GM19023 (cell line): ENCODE results near the gene ZBTB21.
"Not testable (repeated sequence)": the region's sequence is repeated elsewhere in the genome, so short reads cannot be mapped to it uniquely, and the experiment has no call there.

Experiments used
- ATAC-seq: cut with Tn5 transposase; IDR thresholded peaks from one replicate; pipeline ENCODE4 v1.9.1; 2021; ENCODE audit warnings: mild to moderate bottlenecking, moderate library complexity; ENCODE audit not compliant: unreplicated experiment

The ZBTB21 gene

DNA sequence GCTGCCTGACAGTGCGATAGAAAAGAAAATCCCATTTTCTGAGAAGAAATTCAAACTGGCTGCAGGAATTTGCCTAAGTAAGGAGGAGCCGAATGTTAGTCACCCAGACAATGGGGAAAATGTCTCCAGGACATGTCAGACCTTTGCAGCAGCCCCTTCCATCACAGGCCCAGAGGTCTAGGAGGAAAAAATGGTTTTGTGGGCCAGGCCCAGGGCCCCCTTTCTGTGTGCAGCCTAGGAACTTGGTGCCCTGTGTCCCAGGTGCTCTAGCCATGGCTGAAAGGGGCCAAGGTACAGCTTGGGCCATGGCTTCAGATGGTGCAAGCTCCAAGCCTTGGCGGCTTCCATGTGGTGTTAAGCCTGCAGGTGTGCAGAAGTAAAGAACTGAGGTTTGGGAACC lies 14.6 kb downstream of the ZBTB21 start:
- ATAC-seq, result no peak

DNA sequence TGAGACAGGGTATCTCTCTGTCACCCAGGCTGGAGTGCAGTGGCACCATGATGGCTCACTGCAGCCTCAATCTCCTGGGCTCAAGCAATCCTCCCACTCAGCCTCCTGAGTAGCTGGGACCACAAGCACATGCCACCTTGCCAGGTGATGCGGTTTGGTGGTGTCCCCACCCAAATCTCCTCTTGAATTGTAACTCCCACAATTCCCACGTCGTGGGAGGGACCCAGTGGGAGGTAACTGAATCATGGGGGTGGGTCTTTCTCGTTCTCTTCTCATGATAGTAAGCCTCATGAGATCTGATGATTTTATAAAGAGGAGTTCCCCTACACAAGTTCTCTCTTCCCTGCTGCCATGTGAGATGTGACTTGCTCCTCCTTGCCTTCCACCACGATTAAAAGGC lies 15.5 kb downstream of the ZBTB21 start:
- not testable (repeated sequence) for ATAC-seq

DNA sequence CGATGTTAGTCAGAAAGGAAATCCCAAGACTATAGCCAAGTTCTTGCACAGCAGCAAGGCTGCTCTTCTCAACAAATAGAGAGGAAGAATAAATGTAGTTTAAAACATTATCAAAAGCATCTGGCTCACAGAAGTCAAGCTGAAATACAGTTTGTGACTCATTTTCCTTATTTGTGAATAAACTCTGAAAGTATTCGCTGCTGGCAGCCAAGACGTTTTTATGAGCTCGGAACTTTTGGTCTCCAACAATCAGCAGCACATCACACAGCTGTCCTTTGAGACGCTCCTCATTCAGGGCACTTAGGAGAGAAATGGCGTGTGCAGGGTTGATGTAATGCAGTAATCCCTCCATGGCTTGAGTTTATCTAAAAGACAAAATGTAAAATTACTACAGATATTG lies 16.4 kb downstream of the ZBTB21 start:
- ATAC-seq, result no peak

DNA sequence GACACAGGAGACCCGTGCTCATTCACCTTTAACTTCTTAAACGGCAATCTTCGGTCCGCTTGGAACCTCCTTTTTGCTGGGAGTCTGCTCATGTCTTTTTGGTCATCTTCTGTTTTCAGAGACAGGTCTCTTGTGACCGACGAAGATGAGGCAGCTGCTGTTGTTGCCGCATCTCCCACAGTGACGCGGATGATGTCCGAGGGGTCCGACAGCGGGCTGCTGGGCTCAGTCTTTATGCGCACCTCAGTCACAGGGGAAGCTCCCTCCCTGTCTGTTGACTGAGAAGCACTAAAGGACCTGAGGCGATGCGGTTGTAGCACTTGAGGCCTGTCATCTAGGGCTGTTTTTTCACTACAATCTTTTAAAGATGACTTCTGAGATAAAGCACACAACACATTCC lies 17.6 kb downstream of the ZBTB21 start:
- ATAC-seq, result no peak

DNA sequence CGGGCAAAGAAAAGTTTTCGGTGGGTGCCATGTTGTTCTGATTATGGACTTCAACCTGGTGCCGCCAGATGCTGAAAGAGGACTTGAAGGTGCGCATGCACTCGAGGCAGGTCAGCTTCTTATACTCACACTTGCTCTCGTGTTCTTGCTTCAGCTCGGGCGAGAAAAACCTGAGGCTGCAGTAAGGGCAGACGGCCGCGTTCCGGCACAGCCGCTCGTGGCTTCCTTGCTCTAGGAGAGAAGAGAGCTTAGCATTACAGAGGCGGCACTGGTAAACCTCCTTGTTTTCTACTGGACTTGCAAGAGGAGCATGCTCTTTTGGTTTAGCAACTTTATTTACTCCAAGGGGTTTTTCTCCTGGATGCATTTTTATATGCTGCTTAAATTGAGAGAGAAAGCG lies 18.5 kb downstream of the ZBTB21 start:
- no peak for ATAC-seq

DNA sequence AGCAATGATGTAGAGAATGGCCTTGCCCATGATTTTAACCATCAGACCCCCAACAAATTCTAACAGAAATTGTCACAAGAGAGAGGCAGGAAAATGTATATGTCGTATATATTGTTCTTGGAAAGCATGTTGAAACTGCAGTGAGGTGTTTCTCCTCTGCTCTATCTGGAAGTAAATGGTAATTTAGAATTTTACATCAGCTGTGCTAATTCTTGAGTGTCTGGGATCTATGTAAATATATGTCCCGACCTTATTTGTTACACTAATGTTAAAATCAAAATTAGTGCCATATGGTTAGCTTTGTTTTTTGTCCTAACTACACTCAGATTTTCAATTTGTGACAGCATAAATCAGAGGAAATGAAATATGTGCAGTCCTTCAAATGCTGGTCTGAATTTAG lies 20.5 kb downstream of the ZBTB21 start:
- no peak for ATAC-seq

DNA sequence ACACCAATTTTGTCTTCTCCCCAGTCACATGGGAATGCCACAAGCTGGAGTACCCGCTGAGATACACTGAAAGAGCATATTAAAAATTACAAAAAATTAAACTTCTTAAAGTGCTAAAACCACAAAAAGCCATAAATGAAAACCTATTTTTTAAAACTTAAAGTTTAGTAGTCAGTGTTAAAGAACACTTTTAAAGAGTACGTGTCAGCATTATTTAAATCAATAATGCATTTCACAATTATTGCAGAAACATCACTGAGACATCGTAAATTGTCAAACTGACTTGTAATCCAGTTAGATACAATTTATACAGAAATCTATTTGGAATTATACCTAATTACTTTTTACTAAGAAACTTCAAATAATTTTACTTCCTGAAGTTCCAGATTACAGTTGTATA lies 22.9 kb downstream of the ZBTB21 start:
- ATAC-seq, result no peak

DNA sequence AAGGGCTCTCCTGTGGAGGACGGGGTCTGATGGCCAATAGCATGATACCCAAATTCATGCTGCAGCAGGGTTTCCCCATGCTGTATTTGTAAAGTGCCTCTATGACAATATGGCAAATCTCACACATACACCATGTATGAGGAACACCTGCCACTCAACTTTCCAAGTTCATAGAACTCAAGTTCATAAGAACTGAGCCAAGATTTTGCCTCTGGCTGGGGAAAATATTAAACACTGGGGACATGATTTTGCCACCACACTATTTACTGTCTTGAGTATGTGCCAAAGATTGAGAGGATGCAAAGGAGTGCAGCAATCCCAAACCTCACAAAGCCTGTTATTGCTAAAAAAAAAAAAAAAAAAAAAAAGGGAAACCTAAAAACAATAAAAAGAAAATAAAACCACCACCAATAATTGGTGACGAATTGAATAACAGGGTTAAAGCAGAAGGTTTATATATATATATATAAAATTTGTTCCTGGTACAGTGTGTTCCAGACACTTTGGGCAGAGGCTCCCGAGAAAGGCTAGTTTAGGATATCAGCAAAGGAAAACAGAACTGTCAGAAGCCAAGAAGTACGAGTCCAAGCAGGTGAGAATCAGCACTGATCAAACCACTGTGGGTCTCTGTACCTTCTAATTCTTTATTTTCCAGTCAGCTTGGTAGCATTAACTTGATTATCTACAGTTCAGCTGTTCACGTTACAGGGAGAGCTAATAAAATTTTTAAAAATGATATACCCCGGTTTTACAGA lies 24.3 kb downstream of the ZBTB21 start:
- no peak for ATAC-seq

DNA sequence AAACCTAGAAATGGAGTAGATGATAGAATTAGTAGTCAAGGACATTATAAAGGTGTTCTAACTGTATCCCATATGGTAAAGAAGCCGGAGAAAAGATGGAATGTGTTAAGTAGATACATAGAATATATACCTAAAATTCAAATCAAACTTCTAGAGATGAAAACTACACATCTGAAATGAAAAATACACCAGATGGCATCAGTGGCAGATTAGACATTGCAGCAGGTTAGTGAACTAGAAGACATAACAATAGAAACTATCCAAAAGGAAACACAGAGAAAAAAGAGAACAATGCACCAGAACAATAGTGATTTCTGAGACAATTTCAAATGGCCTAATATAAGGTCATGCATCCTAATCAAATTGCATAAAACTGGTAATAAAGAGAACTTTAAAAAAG lies 26.9 kb downstream of the ZBTB21 start:
- ATAC-seq, result no peak

DNA sequence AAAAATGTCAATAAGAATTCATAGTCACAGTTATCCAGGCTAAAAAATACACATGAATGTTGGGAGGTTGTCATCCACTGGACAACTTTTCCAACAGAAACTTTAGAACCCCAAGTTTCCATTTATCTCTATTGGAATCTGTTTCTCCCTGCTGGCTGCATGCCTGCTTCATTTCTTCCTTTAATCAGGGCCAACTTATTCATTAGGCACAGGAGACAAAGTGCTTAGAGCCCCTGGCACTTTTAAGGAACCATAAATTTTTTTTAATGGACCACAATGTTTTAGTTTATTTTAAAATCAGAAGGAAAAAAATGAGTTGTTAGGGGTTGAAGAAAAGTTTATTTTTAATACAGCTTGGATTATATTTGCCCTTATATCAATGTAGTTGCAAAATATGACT lies 29.6 kb downstream of the ZBTB21 start:
- ATAC-seq, result no peak

DNA sequence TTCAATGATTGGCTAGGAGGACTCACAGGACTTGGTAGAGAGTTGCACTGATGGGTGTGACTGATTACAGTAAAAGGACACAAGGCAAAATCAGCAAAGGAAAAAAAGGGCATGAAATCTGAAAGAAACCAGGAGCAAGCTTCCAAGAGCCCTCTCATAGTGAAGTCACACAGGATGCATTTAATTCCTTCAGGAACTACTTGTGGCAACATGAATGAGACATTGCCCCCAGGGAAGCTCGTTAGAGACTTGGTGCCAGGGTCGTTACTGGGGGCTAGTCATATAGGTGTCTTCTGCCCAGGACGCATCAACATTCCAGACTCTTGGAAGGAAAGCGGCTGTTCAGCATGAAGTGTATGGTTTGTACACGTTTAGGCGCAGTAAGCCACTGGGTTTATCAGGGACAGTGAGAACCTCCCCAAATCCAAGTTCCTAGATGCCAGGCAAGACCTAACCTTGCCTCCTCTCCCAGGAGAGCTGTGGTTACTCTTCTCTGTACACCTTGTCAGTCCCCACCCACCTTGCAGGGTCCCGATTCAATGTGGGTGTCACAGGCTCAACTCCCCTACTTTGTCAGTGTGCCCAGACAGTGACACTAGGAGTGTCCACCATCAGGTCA lies 30.3 kb downstream of the ZBTB21 start:
- no peak for ATAC-seq

DNA sequence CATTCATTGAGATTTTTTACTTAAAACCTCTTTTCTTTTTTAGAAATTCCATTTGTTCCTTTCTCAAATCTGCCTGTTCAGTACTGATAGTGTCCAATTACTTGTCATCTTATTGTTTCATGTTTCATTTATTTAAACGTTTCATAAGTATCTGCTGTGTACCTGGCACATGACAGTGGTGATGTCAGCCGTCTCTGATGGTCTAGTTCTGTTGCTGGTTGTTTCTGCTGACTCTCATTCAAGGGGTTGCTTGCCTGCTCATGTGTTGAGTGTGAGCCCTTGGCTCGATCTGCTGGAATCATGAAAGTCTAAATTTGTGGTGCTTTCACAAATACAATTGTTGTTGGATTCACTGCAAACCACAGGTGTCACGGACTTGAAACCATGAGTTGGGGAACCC lies 30.8 kb downstream of the ZBTB21 start:
- no peak for ATAC-seq

DNA sequence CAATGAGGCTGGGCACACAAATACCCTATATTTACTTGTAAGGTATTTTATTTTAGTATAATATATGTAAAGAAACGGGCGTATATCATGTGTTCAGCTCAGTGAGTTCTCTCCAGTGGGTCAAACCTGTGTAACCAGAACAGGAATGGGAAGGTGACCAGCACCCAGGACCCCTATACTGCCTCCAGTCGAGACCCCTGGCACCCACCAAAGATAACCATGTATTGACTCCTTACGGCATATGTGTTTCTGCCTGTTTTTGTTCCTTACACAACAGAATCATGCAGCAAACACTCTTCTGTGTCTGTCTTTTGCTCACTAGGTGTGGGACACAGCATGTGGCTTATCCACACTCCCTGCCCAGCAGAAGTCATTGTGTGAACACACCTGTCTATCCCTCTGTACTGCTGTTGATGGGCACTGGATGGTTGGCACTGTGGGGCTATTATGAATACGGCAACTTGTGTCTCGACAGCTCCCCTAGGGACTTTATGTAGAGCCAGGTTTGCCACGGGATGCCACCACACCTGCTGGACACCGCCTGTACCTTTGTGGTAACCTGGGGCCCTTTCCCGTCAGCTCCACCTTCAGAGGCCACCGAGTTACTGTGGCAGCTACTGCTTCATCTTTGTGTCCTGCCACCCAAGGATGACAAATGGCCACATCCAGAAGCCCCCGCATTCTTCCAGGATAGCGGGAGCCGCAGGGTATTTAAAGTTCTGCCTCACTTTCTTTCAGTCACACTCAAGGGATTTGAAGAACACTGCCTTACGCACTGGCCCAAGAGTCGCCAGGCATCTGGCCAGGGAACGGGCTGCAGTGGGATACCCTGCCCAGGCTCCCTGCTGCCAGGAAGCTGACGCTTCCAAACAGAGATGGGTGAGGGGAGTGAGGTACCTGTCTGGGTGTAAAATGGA lies 32.9 kb downstream of the ZBTB21 start:
- ATAC-seq, result no peak

DNA sequence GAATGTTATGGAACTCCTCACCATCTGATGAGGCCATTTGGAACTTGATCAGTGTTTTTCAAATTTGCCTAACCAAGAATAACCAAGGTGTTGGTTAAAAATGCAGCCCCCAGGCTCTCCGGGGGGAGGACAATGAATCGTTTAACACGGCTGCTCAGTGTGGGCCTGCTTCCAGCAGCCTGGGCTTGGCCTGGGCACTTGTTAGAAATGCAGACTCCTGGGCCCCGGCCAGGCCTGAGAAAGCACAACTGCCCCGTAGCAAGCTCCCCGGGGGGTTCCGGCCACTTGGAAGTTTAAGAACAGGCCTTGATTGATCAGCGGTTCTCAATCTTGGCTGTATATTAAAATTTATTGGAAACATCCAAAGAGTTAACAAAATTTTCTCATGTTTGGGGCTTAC lies 33.5 kb downstream of the ZBTB21 start:
- no peak for ATAC-seq

DNA sequence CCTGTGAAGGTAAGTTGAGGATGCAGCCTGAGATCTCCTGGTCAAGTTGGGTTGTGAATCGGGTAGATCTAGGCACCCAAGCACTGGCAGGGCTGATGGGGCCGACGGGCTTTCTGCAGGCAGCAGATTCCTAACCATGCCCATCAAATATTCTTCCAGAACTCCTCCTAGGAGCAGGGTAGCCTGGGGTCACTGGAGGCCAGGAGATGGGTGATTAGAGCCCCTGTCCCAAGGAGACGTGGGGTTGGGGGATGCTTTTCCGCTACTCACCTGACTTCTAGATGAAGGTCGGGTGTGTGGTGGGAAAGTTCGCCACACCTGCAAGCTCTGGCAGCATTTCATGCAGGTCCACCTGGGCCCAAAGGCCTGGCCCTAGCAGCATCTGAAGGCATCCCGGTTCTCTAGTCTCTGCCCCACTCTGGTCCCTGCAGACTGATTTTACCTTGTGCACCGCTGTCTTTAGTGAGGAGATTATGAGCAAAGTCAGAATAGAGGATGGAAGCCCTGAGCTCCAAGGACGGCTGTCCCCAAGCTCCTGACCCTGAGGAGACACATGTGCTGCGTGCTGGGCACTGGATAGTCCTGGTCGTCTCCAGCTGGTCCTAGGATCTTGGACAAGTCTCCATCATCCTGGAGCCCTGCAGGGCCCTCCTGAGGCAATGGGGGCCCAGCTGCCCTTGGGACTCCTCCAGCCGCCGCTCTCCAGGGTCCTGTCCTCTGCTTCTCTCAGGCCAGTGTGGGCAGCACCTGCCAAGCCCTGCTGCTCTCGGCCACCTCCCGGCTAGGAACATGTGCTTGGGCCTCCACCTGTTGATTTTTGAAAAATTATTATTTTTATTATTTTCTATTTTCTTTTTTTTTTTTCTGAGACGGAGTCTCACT lies 34.5 kb downstream of the ZBTB21 start:
- no peak for ATAC-seq

DNA sequence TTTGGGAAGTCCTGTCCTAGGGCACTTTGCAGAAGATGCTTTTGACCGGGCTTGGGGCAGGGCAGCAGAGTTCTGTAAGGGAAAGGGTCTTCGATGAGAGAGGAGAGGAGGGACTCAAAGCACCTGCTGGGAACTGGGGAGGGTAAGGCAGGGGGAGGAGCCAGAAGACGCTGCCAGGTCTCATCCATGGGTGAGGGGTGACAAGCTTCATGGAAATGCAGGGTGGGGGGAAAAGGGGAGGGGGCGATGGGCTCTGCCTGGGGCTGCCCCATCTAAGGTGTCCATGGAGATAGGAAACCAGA lies 35.5 kb downstream of the ZBTB21 start:
- no peak for ATAC-seq

DNA sequence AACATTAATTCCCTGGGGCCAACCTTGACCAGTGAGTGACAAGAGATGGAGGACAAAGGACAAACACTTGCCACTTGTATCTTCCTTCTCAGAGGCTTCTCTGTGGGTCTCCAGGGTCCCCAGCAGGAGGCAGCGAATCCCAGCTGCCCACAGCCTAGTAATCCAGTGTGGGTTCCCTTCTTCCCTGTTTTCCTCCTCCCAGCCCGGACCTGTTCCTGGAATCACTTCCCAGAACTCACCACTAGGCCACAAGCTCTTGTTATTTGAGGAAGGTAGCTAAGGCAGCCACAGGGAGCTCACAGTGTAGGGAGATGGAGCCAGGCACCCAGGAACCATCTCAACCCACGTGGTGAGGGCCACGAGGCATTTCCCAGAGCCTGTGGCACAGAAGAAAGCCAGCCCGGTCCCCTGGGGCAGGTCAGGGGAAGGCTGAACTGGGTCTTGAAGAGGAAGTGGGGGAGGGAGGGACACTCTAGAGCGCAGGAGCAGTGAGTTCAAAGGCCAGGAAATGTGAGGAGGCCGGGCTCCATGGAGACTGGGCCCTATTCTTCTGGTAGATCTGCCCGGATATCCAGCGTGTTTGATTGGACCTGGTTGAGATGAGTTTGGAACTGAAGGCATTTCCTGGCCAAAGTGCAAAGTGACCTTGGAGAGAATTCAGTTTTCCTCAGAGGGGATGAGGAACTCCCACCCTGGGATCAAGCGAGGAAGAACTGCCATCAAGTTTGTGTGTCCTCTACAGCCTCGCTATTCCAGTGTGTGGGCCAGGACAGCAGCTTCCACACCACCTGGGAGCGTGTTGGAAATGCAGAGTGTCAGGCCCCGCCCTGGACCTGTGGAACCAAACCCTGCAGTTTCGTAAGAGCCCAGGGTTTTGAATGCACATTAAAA lies 36.1 kb downstream of the ZBTB21 start:
- no peak for ATAC-seq

DNA sequence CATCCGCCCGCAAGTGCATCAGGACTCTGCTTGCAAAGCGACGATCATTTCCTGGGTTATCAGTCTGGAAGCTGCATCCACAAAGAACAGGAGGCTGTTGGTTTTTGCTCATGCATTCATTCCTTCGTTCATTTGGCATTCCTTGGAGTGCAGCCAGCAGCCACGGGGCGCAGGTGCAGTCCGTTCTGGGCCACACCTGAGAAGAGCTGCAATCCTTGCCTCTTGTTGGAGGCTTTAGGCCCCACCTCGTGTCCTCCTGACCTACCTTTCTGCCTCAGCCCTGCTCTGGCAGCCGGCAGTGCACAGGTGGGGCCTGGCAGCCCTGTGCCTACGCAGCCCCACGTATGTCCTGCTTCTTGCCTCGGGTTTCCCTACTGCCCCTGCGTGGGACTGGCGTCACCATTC lies 36.7 kb downstream of the ZBTB21 start:
- no peak for ATAC-seq

DNA sequence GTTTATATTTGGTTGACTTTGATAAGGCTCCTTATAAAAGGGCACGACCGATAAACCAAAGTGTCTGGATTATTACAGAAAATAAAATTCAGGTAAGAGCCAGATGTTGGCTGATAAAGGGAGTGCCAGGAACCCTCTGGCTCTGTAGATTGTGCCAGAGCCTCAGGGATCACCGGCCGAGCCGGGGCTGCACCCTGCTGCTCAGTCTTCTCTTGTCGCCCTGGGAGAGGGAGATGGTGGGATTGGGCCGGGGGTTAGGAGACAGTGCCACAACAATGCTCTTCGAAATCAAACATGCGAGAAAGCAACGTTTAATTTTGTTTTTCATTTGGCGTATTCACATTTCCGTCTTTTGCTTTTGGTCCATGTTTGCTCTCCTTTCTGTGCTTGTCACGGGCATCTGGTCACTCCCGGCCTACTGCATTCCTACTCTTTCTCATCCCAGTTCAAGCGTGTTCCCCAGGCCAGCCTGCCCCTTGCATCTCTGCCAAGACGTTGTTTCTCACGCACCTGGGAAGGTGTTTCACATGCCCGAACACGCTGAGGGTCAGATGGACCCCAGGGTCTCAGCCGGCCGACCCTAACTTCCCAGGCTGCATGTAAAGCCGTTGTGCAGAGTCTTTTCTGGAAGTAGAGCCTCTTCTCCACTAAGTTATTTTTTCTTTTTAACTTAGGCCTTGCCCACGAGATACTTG lies 37.5 kb downstream of the ZBTB21 start:
- no peak for ATAC-seq
